Gastrocnemius medialis (tissue), 4 donors: ENCODE measurements around the gene DNAJC18. TPM values are rescaled to one million over a fixed set of nuclear protein-coding genes. Genes with fewer than 3 reads are reported as not detected.
"Not testable (repeated sequence)": the region's sequence is repeated elsewhere in the genome, so short reads cannot be mapped to it uniquely, and the experiment has no call there.

Experiments used
- ATAC-seq, 2 donors: fragments of 150-250 bp; one replicate each; pipeline ENCODE4 v1.9.1; 2016
- DNase-seq, 2 donors: peaks; one replicate each; pipeline ENCODE4 v3.0.0-alpha.2; 2019
- H3K27ac ChIP-seq, 4 donors: fragments of 200-600 bp; sonication (generic); 1 replicate in 1 of 4; 2 replicates in 3 of 4; pipeline ENCODE4 v1.5.1; 2016 to 2018; ENCODE audit warnings: mild to moderate bottlenecking in 2 of 4, moderate library complexity in 1 of 4
- H3K27me3 ChIP-seq, 3 donors: fragments of 200-600 bp; sonication (generic) in 2 of 3; 1 replicate in 1 of 3; 2 replicates in 2 of 3; pipeline versions ENCODE4 v1.5.1 to v1.6.0; 2016 to 2019; ENCODE audit warnings: mild to moderate bottlenecking in 1 of 3, moderate library complexity in 1 of 3
- H3K36me3 ChIP-seq, 2 donors: fragments of 200-600 bp; sonication (generic) in 1 of 2; one replicate each; pipeline ENCODE4 v1.5.1; 2017 to 2018
- H3K4me1 ChIP-seq, 2 donors: fragments of 200-600 bp; sonication (generic) in 1 of 2; one replicate each; pipeline ENCODE4 v1.5.1; 2016 to 2017; ENCODE audit warnings: mild to moderate bottlenecking in 2 of 2
- H3K4me3 ChIP-seq, 4 donors: fragments of 200-600 bp; sonication (generic) in 3 of 4; 1 replicate in 1 of 4; 2 replicates in 3 of 4; pipeline ENCODE4 v1.5.1; 2016 to 2019; ENCODE audit warnings: mild to moderate bottlenecking in 2 of 4
- H3K9me3 ChIP-seq, 3 donors: fragments of 200-600 bp; sonication (generic) in 2 of 3; 1 replicate in 1 of 3; 2 replicates in 2 of 3; pipeline ENCODE4 v1.5.1; 2016 to 2019
- CTCF ChIP-seq, 5 experiments: fragments of 450-650 bp in 3 of 5; fragments of 200-600 bp in 2 of 5; sonication (generic) in 2 of 5; IDR thresholded peaks in 4 of 5; conservative IDR thresholded peaks in 1 of 5; 1 replicate in 4 of 5; 2 replicates in 1 of 5; pipeline ENCODE4 v1.5.1; 2016 to 2019; ENCODE audit warnings: antibody characterized with exemption in 5 of 5, mild to moderate bottlenecking in 3 of 5, moderate library complexity in 3 of 5
- POLR2A ChIP-seq, 2 donors: fragments of 450-650 bp; IDR thresholded peaks; one replicate each; pipeline ENCODE4 v1.6.1; 2017; ENCODE audit warnings: antibody characterized with exemption in 2 of 2, mild to moderate bottlenecking in 2 of 2, moderate library complexity in 2 of 2
- in situ Hi-C, 4 donors: fragments of 200-750 bp; cut with MboI; loops; one replicate each; pipeline versions ENCODE4 v1.15.0 to v1.8.0; 2017; ENCODE audit warnings: low sequenced_read_pairs in 4 of 4
- intact Hi-C: fragments of 100-400 bp; cut with DNase I; formaldehyde crosslinking; loops from one replicate; pipeline ENCODE4 v1.15.1; 2023; ENCODE audit warnings: low total_unique reads
- total RNA-seq, 4 donors: library from RNA; depleted of rRNA; stranded (reverse); fragments of >200 nt; gene quantifications; one replicate each; pipeline versions ENCODE4 v1.1.0 to v1.2.3, GENCODE V29; 2016

DNAJC18 gene
- total RNA-seq, 4 donors from 2014 or later = 5.1 to 21.7 (median 13.3) TPM

GRCh38 chr5:139482050-139482889 is 42.9 kb upstream of the DNAJC18 start, which contains the start of gene STING1:
Gene STING1, minus strand, starts transcription at chr5:139482758. Its CDS starts 1,054 bp downstream, at chr5:139481704.
- intact Hi-C loops = no loop called here
- in situ Hi-C loops = no loop called here
- Histone ChIP-seq H3K27ac (peak within 1 kb of the TSS; percentile 63 to 80 (median 75)), H3K4me1 (peaks cover 9 to 13% of the 10 kb centered on the region in 2 donors), H3K9me3 (no peaks in the 10 kb centered on the region), H3K36me3 (no peaks in the 10 kb centered on the region), H3K27me3 (no peaks in the 10 kb centered on the region), H3K4me3 (peak within 1 kb of the TSS; percentile 50 to 51 (median 50))
- TF ChIP-seq CTCF (IDR thresholded peaks at IDR 0.05 in 4 of 5, conservative IDR thresholded peaks at IDR 0.05 in 1 of 5) (no peak), POLR2A (IDR thresholded peaks at IDR 0.05) (no peak)
- peak; percentile 29 to 64 for DNase-seq
- peak; percentile 51 to 62 for ATAC-seq

- DNase-seq = no peak
- peaks cover 9 to 13% of the 10 kb centered on the region in 2 donors for H3K4me1 ChIP-seq
These were observed 42.3 kb upstream of the DNAJC18 start for GRCh38 chr5:139481580-139482049.

GRCh38 chr5:139481122-139481533 is 41.8 kb upstream of the DNAJC18 start:
- ATAC-seq (no peak), DNase-seq (no peak)
- intact Hi-C loops = no loop called here
- H3K9me3 ChIP-seq = no peaks in the 10 kb centered on the region
- H3K27me3 ChIP-seq = no peaks in the 10 kb centered on the region
- in situ Hi-C loops = no loop called here
- no peaks in the 10 kb centered on the region for H3K36me3 ChIP-seq
- peak overlapping the region; percentile 63 to 80 (median 75) for H3K27ac ChIP-seq
- peaks cover 9 to 13% of the 10 kb centered on the region in 2 donors for H3K4me1 ChIP-seq
- H3K4me3 ChIP-seq = peak overlapping the region; percentile 50 to 51 (median 50)
- no peak for TF ChIP-seq CTCF (IDR thresholded peaks at IDR 0.05 in 4 of 5, conservative IDR thresholded peaks at IDR 0.05 in 1 of 5)
- TF ChIP-seq POLR2A (IDR thresholded peaks at IDR 0.05) = no peak

More at GRCh38 chr5:139481580-139482049, 42.3 kb upstream of the DNAJC18 start:
- Histone ChIP-seq H3K27me3 (no peaks in the 10 kb centered on the region), H3K9me3 (no peaks in the 10 kb centered on the region), H3K27ac (peak overlapping the region; percentile 63 to 80 (median 75)), H3K4me3 (peak overlapping the region; percentile 50 to 51 (median 50)), H3K36me3 (no peaks in the 10 kb centered on the region)
- in situ Hi-C loops = no loop called here
- TF ChIP-seq POLR2A (IDR thresholded peaks at IDR 0.05) = no peak
- no peak for TF ChIP-seq CTCF (IDR thresholded peaks at IDR 0.05 in 4 of 5, conservative IDR thresholded peaks at IDR 0.05 in 1 of 5)
- intact Hi-C loops = no loop called here
- peak; percentile 19 to 22 for ATAC-seq

GRCh38 chr5:139479729-139480128 is 40.4 kb upstream of the DNAJC18 start:
- intact Hi-C loops, H3K36me3 ChIP-seq, H3K27me3 ChIP-seq, H3K9me3 ChIP-seq, H3K27ac ChIP-seq, ATAC-seq, DNase-seq, H3K4me3 ChIP-seq, in situ Hi-C loops: not testable (repeated sequence)
- H3K4me1 ChIP-seq = peaks cover 16 to 19% of the 10 kb centered on the region in 2 donors

GRCh38 chr5:139478657-139479423 is 39.5 kb upstream of the DNAJC18 start:
- H3K4me1 ChIP-seq = peaks cover 19 to 22% of the 10 kb centered on the region in 2 donors
- H3K36me3 ChIP-seq, ATAC-seq, H3K9me3 ChIP-seq, intact Hi-C loops, DNase-seq, H3K27me3 ChIP-seq, H3K4me3 ChIP-seq, H3K27ac ChIP-seq, in situ Hi-C loops: not testable (repeated sequence)
